Duodenal mucosa (tissue), 2 donors: ENCODE data around the gene NYAP1.
"Not testable (repeated sequence)": the region's sequence is repeated elsewhere in the genome, so short reads cannot be mapped to it uniquely, and the experiment has no call there.

ENCODE experiments used
- H3K27ac ChIP-seq: one replicate; pipeline ENCODE4 v1.7.0; 2013; ENCODE audit warnings: low read depth, low read length
- H3K27me3 ChIP-seq, 2 donors: one replicate each; pipeline ENCODE4 v1.7.0; 2013; ENCODE audit warnings: low read length in 2 of 2, control low read depth in 1 of 2; ENCODE audit not compliant: insufficient read depth in 2 of 2, control insufficient read depth in 1 of 2
- H3K36me3 ChIP-seq, 2 donors: one replicate each; pipeline ENCODE4 v1.7.0; 2013; ENCODE audit warnings: low read length in 2 of 2, control low read depth in 1 of 2; ENCODE audit not compliant: insufficient read depth in 2 of 2, control insufficient read depth in 1 of 2
- H3K4me1 ChIP-seq, 2 donors: one replicate each; pipeline ENCODE4 v1.7.0; 2013; ENCODE audit warnings: low read length in 2 of 2, control low read depth in 1 of 2; ENCODE audit not compliant: insufficient read depth in 2 of 2, control insufficient read depth in 1 of 2
- H3K4me3 ChIP-seq, 2 donors: one replicate each; pipeline ENCODE4 v1.7.0; 2013; ENCODE audit warnings: low read length in 2 of 2, low read depth in 1 of 2
- H3K9ac ChIP-seq, 2 donors: one replicate each; pipeline ENCODE4 v1.7.0; 2013; ENCODE audit warnings: low read length in 2 of 2, low read depth in 1 of 2
- H3K9me3 ChIP-seq, 2 donors: one replicate each; pipeline ENCODE4 v1.7.0; 2013; ENCODE audit warnings: low read length in 2 of 2, control low read depth in 1 of 2; ENCODE audit not compliant: control insufficient read depth in 1 of 2

The NYAP1 gene

DNA sequence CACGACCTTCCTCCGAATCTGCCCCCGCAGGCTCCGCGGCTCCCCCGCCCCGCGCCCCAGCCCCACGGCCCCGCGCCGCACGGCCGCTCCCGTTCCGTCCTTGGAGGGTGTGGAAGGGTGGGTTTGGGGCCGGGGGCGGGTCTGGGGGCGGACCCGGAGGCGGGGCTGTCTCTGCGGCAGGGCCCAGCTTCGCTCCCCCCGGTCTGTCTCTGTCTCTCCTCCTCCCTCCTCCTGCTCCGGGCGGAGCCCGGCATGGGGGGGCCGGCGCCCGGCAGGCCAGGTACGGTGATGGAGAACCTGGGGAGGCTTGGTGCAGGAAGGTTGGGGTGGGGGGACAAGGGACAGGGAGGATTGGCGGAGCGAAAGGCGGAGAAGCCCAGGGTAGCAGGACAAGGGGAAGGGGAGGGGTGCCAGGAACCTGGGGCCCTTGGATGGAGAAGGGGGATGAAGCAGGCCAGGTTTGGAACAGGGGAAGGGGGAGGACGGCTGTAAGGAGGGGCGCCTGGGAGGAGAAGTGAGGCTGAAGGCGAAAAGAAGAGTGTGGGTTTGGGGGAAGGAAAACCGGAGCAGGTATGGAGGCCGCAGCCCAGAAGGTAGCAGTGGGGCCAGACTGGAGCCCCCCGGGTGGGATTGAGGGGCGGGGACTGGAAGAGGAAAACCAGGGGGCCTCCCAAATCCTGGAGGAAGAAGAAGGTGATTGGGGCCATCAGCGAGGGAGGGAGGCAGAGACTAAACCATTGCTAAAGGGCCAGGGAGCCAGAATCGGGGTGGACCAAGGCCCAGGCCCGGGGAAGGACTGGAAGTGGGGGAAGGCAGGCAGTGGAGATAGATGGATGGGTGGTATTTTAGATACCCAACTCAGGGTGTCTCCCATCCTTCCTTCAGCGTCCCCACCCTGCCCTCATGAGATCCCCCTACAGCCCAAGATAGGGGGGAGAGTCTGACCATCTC is at the start of gene NYAP1:
Gene NYAP1, plus strand, starts transcription at position 206 of the 951 bp plus-strand sequence. CDS start 1,385 bp downstream, outside the sequence.
- H3K9ac ChIP-seq = peak within 1 kb of the TSS; percentile 45 to 52
- no peaks in the 10 kb centered on the region for H3K27me3 ChIP-seq
- no peaks in the 10 kb centered on the region for H3K9me3 ChIP-seq
- peak within 1 kb of the TSS; percentile 58 to 69 for H3K4me3 ChIP-seq
- peaks cover 11 to 12% of the 10 kb centered on the region in 2 donors for H3K4me1 ChIP-seq
- H3K36me3 ChIP-seq = no peaks in the 10 kb centered on the region
- no peak within 1 kb of the TSS for H3K27ac ChIP-seq

GRCh38 chr7:100434297-100435144 is 49.2 kb upstream of the NYAP1 start:
- Histone ChIP-seq H3K4me3 (peak overlapping the region; percentile 87 to 92), H3K27me3 (no peaks in the 10 kb centered on the region), H3K36me3 (peaks cover 16 to 31% of the 10 kb centered on the region in 2 donors), H3K9me3 (no peaks in the 10 kb centered on the region), H3K4me1 (peaks cover 35 to 39% of the 10 kb centered on the region in 2 donors), H3K9ac (peak overlapping the region; percentile 83 to 96), H3K27ac (no peak overlapping the region)

DNA sequence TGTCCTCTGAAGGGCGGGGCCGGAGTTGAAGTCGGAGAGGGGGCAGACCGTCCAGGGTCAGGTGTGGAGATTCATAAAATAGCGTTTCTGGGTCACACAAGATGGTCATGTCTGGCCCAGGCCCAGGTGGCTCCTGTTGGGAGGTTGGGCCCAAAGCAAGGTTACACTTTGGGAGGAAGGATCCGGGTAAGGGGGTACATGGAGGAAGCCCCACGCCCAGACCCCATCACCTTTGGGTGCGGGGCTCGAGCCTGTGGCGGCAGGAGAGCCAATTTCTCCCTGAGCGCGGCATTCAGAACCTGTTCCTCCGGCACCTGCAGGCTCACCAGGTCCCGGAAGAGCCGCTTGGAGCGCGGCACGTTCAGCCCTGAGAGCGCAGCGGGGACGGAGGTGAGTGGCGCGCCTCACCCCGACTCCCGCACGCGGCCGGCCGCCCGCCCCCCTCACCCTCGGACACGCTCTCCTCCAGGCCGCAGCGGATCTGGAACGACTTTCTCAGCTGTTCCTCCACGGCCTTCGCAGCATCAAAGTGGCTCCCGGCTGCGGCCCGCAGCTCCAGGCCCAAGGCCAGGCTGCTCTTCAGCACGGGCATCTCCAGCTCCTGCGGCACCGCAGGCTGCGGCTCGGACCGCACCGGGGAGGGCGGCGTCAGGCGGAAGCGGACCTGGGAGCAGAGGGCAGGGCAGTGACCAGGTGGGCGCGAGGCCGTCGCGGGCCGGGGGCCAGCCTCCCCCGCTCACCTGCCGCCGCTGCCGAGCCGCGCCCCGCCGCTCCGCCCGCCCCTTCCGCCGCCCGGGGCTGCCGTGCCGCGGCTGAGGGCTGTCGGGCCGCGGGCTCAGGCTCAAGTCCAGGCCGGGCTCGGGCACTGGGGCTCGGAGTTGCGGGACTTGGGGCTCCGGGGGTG is 48.1 kb upstream of the NYAP1 start:
- Histone ChIP-seq H3K9ac (peak overlapping the region; percentile 83 to 96), H3K4me1 (peaks cover 31 to 36% of the 10 kb centered on the region in 2 donors), H3K4me3 (peak overlapping the region; percentile 87 to 92), H3K36me3 (peaks cover 16 to 31% of the 10 kb centered on the region in 2 donors), H3K9me3 (no peaks in the 10 kb centered on the region), H3K27me3 (no peaks in the 10 kb centered on the region), H3K27ac (peak overlapping the region; percentile 97)

DNA sequence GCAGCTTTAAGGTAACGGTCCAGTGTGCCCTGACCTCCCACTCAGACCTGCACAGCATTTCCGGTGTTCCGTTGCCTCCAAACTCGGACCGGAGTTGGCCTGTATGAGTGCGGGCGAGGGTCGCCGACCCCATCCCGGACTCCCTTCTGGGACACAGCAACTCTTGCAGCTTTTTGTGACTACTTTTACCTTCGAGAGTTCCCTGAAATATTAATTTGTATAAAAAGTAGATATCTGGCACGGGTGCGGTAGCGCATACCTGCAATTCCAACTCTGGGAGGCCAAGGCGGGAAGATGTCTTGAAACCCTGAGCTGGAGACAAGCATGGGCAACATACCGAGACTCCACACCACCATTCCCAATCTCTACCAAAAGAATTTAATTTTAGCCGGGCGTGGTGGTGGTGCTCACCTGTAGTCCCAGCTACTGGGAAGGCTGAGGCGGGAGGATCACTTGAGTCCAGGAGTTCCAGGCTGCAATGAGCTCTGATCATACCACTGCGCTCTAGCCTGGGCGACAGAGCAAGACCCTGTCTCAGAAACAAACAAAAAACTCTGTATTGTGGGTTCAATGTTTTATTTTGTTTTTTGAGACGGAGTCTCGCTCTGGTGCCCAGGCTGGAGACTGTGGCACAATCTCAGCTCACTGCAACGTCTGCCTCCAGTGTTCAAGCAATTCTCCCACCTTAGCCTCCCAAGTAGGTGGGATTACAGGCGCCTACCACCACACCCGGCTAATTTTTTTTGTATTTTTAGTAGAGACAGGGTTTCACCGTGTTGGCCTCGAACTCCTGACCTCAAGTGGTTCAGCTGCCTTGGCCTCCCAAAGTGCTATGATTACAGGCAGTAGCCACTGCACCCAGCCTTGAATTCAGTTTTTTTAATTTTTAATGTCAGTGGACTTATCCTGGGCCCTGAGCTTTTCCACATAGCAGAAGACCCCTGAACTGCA is 46.3 kb upstream of the NYAP1 start:
- Histone ChIP-seq H3K9ac (peak overlapping the region in 1 of 2 donors; percentile 83), H3K4me3 (peak overlapping the region; percentile 76 to 87), H3K4me1 (peaks cover 13 to 18% of the 10 kb centered on the region in 2 donors), H3K27ac (no peak overlapping the region), H3K36me3 (peaks cover 15 to 23% of the 10 kb centered on the region in 2 donors), H3K27me3 (no peaks in the 10 kb centered on the region), H3K9me3 (no peaks in the 10 kb centered on the region)

GRCh38 chr7:100438172-100438571 is 45.6 kb upstream of the NYAP1 start:
- Histone ChIP-seq H3K9ac (no peak overlapping the region), H3K36me3 (peaks cover 10 to 17% of the 10 kb centered on the region in 2 donors), H3K4me3 (no peak overlapping the region), H3K4me1 (peaks cover 9 to 17% of the 10 kb centered on the region in 2 donors), H3K9me3 (no peaks in the 10 kb centered on the region), H3K27ac (no peak overlapping the region), H3K27me3 (no peaks in the 10 kb centered on the region)

GRCh38 chr7:100438731-100439130 is 45.0 kb upstream of the NYAP1 start:
- H3K27ac ChIP-seq, H3K4me3 ChIP-seq, H3K9me3 ChIP-seq, H3K9ac ChIP-seq, H3K27me3 ChIP-seq: not testable (repeated sequence)
- H3K36me3 ChIP-seq = peaks cover 4 to 11% of the 10 kb centered on the region in 2 donors
- peaks cover 9 to 13% of the 10 kb centered on the region in 2 donors for H3K4me1 ChIP-seq

DNA sequence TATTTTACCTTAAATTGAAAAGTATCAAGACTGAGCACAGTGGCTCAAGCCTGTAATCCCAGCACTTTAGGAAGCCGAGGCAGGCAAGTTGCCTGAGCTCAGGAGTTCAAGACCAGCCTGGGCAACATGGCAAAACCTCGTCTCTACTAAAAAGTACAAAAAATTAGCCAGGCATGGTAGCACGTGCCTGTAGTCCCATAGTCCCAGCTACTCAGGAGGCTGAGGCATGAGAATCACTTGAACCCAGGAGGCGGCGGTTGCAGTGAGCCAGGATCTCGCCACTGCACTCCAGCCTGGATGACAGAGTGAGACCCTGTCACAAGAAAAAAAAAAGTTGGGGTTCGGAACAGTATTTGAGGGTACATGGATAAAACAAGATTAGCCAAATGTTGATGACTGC is 44.5 kb upstream of the NYAP1 start:
- not testable (repeated sequence) for H3K27ac ChIP-seq, H3K27me3 ChIP-seq, H3K36me3 ChIP-seq, H3K9ac ChIP-seq, H3K9me3 ChIP-seq, H3K4me3 ChIP-seq
- peaks cover 11% of the 10 kb centered on the region in 2 donors for H3K4me1 ChIP-seq

DNA sequence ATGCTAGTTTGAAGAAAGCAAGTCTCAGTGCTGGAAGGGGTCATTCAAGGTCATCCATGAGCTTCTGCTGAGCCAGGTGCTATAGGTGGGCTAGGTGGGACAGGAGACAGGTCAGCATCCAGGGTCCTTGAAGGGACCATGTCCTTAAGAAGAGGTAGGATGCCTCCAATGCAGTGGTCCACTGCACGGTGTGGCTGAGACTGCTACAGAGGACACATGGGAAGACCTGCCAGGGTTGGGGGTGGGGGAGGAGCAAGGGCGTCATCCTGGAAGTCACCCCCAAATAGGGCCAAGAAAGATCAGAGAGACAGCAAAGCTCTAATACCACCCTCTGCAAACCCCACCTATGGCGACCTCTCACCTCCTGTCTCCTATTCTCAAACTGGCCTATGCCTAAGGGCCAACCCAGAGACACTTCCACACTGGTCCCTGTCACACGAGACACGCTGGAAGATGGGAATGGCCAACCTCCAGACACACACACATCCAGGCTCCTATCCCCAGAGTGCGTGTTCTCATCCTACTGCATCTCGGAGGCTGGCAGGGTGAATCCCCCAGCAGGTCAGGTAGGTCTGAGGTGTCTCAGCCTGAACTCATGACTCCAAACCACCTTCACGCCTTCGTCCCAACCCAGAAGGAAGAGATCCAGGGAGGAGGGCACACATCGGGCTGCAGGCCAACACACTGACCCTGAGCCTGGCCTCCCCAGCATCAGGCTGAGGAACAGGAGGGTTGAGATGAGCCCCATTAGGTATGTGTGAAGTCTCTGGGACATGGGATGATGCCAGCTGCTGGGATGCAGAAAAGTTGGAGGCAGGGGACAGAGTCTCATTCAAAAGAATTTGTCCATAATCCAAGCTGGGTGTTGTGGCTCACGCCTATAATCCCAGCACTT is 41.8 kb upstream of the NYAP1 start:
- Histone ChIP-seq H3K36me3 (no peaks in the 10 kb centered on the region), H3K4me3 (no peak overlapping the region), H3K9me3 (no peaks in the 10 kb centered on the region), H3K4me1 (peaks cover 10 to 11% of the 10 kb centered on the region in 2 donors), H3K27ac (no peak overlapping the region), H3K9ac (no peak overlapping the region), H3K27me3 (no peaks in the 10 kb centered on the region)
